Left lung (tissue), 10 donors: ENCODE results near the gene TRPM3. TPM values are rescaled to one million over a fixed set of nuclear protein-coding genes. Genes with fewer than 3 reads are reported as not detected.

Source experiments
- ATAC-seq: fragments of 200-7000 bp; cut with Tn5 transposase; one replicate; pipeline ENCODE4 v1.9.1; 2020; ENCODE audit warnings: moderate library complexity
- DNase-seq, 4 donors: peaks; one replicate each; pipeline ENCODE4 v3.0.0-alpha.2; 2013 to 2020
- H3K27ac ChIP-seq, 2 donors: fragments of 200-600 bp; sonication (generic) in 1 of 2; one replicate each; pipeline versions ENCODE4 v1.5.0 to v1.8.0; 2020 to 2021
- H3K27me3 ChIP-seq, 2 donors: fragments of 200-600 bp; sonication (generic) in 1 of 2; one replicate each; pipeline versions ENCODE4 v1.5.0 to v1.8.0; 2020 to 2021
- H3K36me3 ChIP-seq, 2 donors: fragments of 200-600 bp; sonication (generic) in 1 of 2; one replicate each; pipeline versions ENCODE4 v1.5.0 to v1.8.0; 2020 to 2021
- H3K4me1 ChIP-seq, 2 donors: fragments of 200-600 bp; one replicate each; pipeline ENCODE4 v1.8.0; 2021
- H3K4me3 ChIP-seq, 2 donors: fragments of 200-600 bp; sonication (generic) in 1 of 2; one replicate each; pipeline versions ENCODE4 v1.5.0 to v1.8.0; 2020 to 2021; ENCODE audit warnings: mild to moderate bottlenecking in 1 of 2
- H3K9me3 ChIP-seq, 2 donors: fragments of 200-600 bp; sonication (generic) in 1 of 2; one replicate each; pipeline versions ENCODE4 v1.5.0 to v1.8.0; 2020 to 2021
- CTCF ChIP-seq, 2 donors: fragments of 200-600 bp; sonication (generic) in 1 of 2; IDR thresholded peaks; one replicate each; pipeline versions ENCODE4 v1.5.0 to v1.8.0; 2021; ENCODE audit warnings: antibody characterized with exemption in 2 of 2
- intact Hi-C, 2 donors: fragments of 100-400 bp; cut with DNase I; formaldehyde crosslinking; loops; one replicate each; pipeline versions ENCODE4 v1.11.2 to v1.14.2; 2022
- polyA plus RNA-seq, 6 donors: library from polyadenylated mRNA; unstranded; fragments of 120-200 nt; gene quantifications; one replicate each; pipeline ENCODE4 v1.2.1, GENCODE V29; 2013; ENCODE audit not compliant: insufficient read length in 6 of 6
- total RNA-seq, 2 donors: library from RNA; stranded (reverse); fragmentation: NEBNext Ultra II Directional; extraction: Animal tissue kit (Norgen Biotek cat#: 25700); gene quantifications; one replicate each; pipeline ENCODE4 v1.2.1, GENCODE V29; 2021
- donor health status: DM: no; HTN: yes; CAD: no.
- donor health status: DM: no; HTN: no; CAD: no.

Gene TRPM3
- total and polyA plus RNA-seq, 8 donors: 0.17 to 2.1 (median 1.2) TPM

GRCh38 chr9:70947086-70947485 lies 174.3 kb downstream of the TRPM3 start:
- Histone ChIP-seq H3K4me1 (no peaks in the 10 kb centered on the region), H3K9me3 (no peaks in the 10 kb centered on the region), H3K27me3 (no peaks in the 10 kb centered on the region), H3K4me3 (no peak overlapping the region), H3K36me3 (no peaks in the 10 kb centered on the region), H3K27ac (no peak overlapping the region)
- ATAC-seq (no peak), DNase-seq (no peak)
- TF ChIP-seq CTCF (IDR thresholded peaks at IDR 0.05): no peak
- intact Hi-C loops: no loop called here

- ATAC-seq: no peak
- H3K36me3 ChIP-seq: no peaks in the 10 kb centered on the region
- no peak for DNase-seq
- no peak for TF ChIP-seq CTCF (IDR thresholded peaks at IDR 0.05)
- H3K27me3 ChIP-seq: no peaks in the 10 kb centered on the region
- no peaks in the 10 kb centered on the region for H3K4me1 ChIP-seq
- H3K9me3 ChIP-seq: no peaks in the 10 kb centered on the region
- intact Hi-C loops: no loop called here
- H3K4me3 ChIP-seq: no peak overlapping the region
- no peak overlapping the region for H3K27ac ChIP-seq
Measured at GRCh38 chr9:70945301-70945700, 176.1 kb downstream of the TRPM3 start.

- ATAC-seq: no peak
- no peaks in the 10 kb centered on the region for H3K4me1 ChIP-seq
Measured at GRCh38 chr9:70941191-70941590, 180.2 kb downstream of the TRPM3 start.

GRCh38 chr9:70940605-70941004 lies 180.8 kb downstream of the TRPM3 start:
- Histone ChIP-seq H3K4me1 (no peaks in the 10 kb centered on the region), H3K27me3 (no peaks in the 10 kb centered on the region), H3K36me3 (no peaks in the 10 kb centered on the region), H3K9me3 (no peaks in the 10 kb centered on the region), H3K4me3 (no peak overlapping the region), H3K27ac (no peak overlapping the region)
- ATAC-seq: no peak
- intact Hi-C loops: no loop called here
- no peak for TF ChIP-seq CTCF (IDR thresholded peaks at IDR 0.05)
- DNase-seq: no peak

More at GRCh38 chr9:70941191-70941590, 180.2 kb downstream of the TRPM3 start:
- no peak overlapping the region for H3K27ac ChIP-seq
- H3K36me3 ChIP-seq: no peaks in the 10 kb centered on the region
- no peaks in the 10 kb centered on the region for H3K27me3 ChIP-seq
- intact Hi-C loops: no loop called here
- no peaks in the 10 kb centered on the region for H3K9me3 ChIP-seq
- DNase-seq: no peak
- H3K4me3 ChIP-seq: no peak overlapping the region
- no peak for TF ChIP-seq CTCF (IDR thresholded peaks at IDR 0.05)

GRCh38 chr9:70936536-70936935 lies 184.9 kb downstream of the TRPM3 start:
- DNase-seq: no peak
- ATAC-seq: no peak
- Histone ChIP-seq H3K9me3 (no peaks in the 10 kb centered on the region), H3K4me3 (no peak overlapping the region), H3K4me1 (no peaks in the 10 kb centered on the region), H3K36me3 (no peaks in the 10 kb centered on the region), H3K27me3 (no peaks in the 10 kb centered on the region), H3K27ac (no peak overlapping the region)
- TF ChIP-seq CTCF (IDR thresholded peaks at IDR 0.05): no peak
- intact Hi-C loops: no loop called here
